Suprapubic skin (tissue), 4 donors: Measurements from ENCODE around the gene P2RX7. TPM values are rescaled to one million over a fixed set of nuclear protein-coding genes. Genes with fewer than 3 reads are reported as not detected.
"Not testable (repeated sequence)": the region's sequence is repeated elsewhere in the genome, so short reads cannot be mapped to it uniquely, and the experiment has no call there.

Experiments used
- DNase-seq, 2 donors: peaks; one replicate each; pipeline ENCODE4 v3.0.0-alpha.2; 2019; ENCODE audit warnings: low spot score in 2 of 2
- H3K27ac ChIP-seq: fragments of 200-600 bp; sonication (generic); one replicate; pipeline ENCODE4 v1.5.1; 2019
- H3K27me3 ChIP-seq: fragments of 200-600 bp; sonication (generic); one replicate; pipeline ENCODE4 v1.5.1; 2019
- H3K36me3 ChIP-seq: fragments of 200-600 bp; sonication (generic); one replicate; pipeline ENCODE4 v1.5.1; 2019
- H3K4me1 ChIP-seq: fragments of 200-600 bp; sonication (generic); one replicate; pipeline ENCODE4 v1.5.1; 2019
- H3K4me3 ChIP-seq: fragments of 200-600 bp; sonication (generic); one replicate; pipeline ENCODE4 v1.5.1; 2019; ENCODE audit warnings: mild to moderate bottlenecking
- H3K9me3 ChIP-seq: fragments of 200-600 bp; sonication (generic); one replicate; pipeline ENCODE4 v1.5.1; 2019
- CTCF ChIP-seq, 2 donors: fragments of 200-600 bp in 1 of 2; fragments of 450-650 bp in 1 of 2; sonication (generic) in 1 of 2; IDR thresholded peaks; one replicate each; pipeline ENCODE4 v1.5.1; 2016 to 2019; ENCODE audit warnings: antibody characterized with exemption in 2 of 2, mild to moderate bottlenecking in 1 of 2, moderate library complexity in 1 of 2
- EP300 ChIP-seq: sonication (generic); formaldehyde crosslinking; IDR thresholded peaks from one replicate; pipeline ENCODE4 v1.6.1; 2017; ENCODE audit warnings: antibody characterized with exemption
- POLR2A ChIP-seq, 2 donors: fragments of 450-650 bp; IDR thresholded peaks; one replicate each; pipeline ENCODE4 v1.6.1; 2017; ENCODE audit warnings: antibody characterized with exemption in 2 of 2, mild to moderate bottlenecking in 2 of 2, moderate library complexity in 2 of 2
- POLR2AphosphoS5 ChIP-seq, 3 donors: sonication (generic); formaldehyde crosslinking; IDR thresholded peaks; one replicate each; pipeline ENCODE4 v1.6.1; 2017; ENCODE audit warnings: antibody characterized with exemption in 3 of 3
- WGBS: methylation state at CpG from one replicate; pipeline ENCODE4 v1.1.5; 2018; 5-methylcytosine and 5-hydroxymethylcytosine counted together
- total RNA-seq, 4 donors: library from RNA; depleted of rRNA; stranded (reverse); fragments of >200 nt; gene quantifications; one replicate each; pipeline ENCODE4 v1.1.0, GENCODE V29; 2016

Gene P2RX7
- total RNA-seq, 4 donors from 2014 or later = 14.0 to 65.7 (median 19.2) TPM

DNA sequence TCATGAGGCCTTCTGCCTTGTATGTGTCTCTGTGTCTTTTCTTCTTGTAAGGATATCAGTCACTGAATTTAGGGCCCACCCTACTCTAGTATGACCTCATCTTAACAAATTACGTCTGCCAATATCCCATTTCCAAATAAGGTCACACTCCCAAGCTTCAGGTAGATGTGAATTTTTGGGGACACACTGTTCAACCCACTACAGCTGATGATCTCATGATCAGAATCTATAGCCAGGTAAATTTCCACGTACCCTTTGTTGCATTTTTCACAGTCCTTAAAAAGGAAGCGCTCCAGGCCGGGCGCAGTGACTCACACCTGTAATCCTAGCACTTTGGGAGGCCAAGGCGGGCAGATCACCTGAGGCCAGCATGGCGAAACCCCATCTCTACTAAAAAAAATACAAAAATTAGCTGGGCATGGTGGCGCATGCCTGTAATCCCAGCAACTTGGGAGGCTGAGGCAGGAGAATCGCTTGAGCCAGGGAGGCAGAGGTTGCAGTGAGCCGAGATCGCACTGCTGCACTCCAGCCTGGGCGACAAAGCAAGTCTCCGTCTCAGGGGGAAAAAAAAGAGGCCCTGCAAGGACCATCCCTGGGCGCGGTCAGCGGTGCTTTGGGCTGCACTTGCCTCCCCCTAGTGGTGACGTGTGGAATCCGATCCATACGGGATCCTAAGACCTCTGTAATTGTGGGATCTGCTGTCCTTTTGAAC, 97.3 kb downstream of the P2RX7 start:
- not testable (repeated sequence) for H3K27me3 ChIP-seq, H3K4me3 ChIP-seq, H3K27ac ChIP-seq, H3K4me1 ChIP-seq, H3K9me3 ChIP-seq
- peaks cover 20% of the 10 kb centered on the region for H3K36me3 ChIP-seq
- TF ChIP-seq CTCF (IDR thresholded peaks at IDR 0.05) = peak; percentile 50 to 75
- 48% methylated on average over 18 of the region's 19 CpGs for WGBS
- peak in 1 of 2 donors; percentile 85 for DNase-seq

DNA sequence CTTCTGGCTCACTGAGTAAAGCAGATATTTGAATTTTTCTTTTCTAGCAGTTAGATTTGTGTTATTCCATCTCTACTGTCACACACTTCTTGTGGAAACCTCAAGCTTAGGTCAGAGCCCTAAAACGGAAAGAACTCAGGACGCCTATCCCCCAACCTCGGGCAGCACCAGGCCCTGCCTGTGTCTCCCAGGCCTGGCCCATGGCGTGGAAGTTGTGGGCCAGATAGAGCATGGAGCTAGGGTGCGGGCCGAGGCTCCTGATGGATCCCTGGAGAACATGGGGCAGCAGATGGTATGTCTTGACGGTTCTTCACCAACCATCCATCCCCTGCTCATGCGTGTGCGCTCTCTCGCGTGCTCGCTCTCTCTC, 97.8 kb downstream of the P2RX7 start:
- peaks cover 21% of the 10 kb centered on the region for H3K36me3 ChIP-seq
- TF ChIP-seq CTCF (IDR thresholded peaks at IDR 0.05) = no peak
- no peak for TF ChIP-seq POLR2A (IDR thresholded peaks at IDR 0.05)
- TF ChIP-seq POLR2AphosphoS5 (IDR thresholded peaks at IDR 0.05) = no peak
- TF ChIP-seq EP300 = no peak
- no peaks in the 10 kb centered on the region for H3K9me3 ChIP-seq
- no peak overlapping the region for H3K27ac ChIP-seq
- DNase-seq = no peak
- no peaks in the 10 kb centered on the region for H3K27me3 ChIP-seq
- WGBS = 83% methylated on average over 12 of the region's 12 CpGs
- peaks cover 9% of the 10 kb centered on the region for H3K4me1 ChIP-seq
- H3K4me3 ChIP-seq = no peak overlapping the region

- no peak overlapping the region for H3K27ac ChIP-seq
- H3K36me3 ChIP-seq = peaks cover 35% of the 10 kb centered on the region
- H3K4me1 ChIP-seq = peaks cover 6% of the 10 kb centered on the region
- 82% methylated on average over 15 of the region's 16 CpGs for WGBS
- DNase-seq = no peak
- no peaks in the 10 kb centered on the region for H3K9me3 ChIP-seq
- TF ChIP-seq EP300 (no peak), POLR2A (IDR thresholded peaks at IDR 0.05) (no peak), CTCF (IDR thresholded peaks at IDR 0.05) (no peak), POLR2AphosphoS5 (IDR thresholded peaks at IDR 0.05) (no peak)
- no peaks in the 10 kb centered on the region for H3K27me3 ChIP-seq
- H3K4me3 ChIP-seq = no peak overlapping the region
Measured at GRCh38 chr12:121232163-121232562, 99.5 kb downstream of the P2RX7 start.

DNA sequence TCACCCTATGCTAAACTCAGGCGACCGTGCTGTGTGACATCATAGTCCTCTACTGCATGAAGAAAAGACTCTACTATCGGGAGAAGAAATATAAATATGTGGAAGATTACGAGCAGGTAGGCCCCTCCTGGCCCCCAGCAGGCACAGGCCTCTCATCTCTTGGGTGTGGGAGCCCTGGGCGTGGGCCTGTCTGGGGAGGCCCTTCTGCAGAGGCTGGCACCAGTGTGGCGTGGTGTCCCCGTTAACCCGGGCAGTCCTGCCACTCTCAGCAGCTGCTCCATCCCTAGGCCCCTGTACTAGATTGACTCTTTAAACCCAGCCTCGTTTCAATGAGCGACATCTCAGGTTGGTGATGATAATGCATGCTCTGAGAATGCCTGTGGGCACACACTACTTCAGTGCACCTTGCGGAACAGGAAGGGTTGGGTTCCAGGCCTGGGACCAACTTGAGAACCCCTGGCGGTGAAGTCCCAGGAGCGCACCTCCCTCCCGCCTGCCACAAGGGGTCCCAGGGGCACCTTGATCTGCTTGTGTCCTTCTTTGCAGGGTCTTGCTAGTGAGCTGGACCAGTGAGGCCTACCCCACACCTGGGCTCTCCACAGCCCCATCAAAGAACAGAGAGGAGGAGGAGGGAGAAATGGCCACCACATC, 100.4 kb downstream of the P2RX7 start:
- 77% methylated on average over 11 of the region's 14 CpGs for WGBS
- TF ChIP-seq CTCF (IDR thresholded peaks at IDR 0.05) = no peak
- no peak overlapping the region for H3K4me3 ChIP-seq
- H3K27ac ChIP-seq = no peak overlapping the region
- H3K4me1 ChIP-seq = no peaks in the 10 kb centered on the region
- no peak for DNase-seq
- no peaks in the 10 kb centered on the region for H3K9me3 ChIP-seq
- H3K36me3 ChIP-seq = peaks cover 45% of the 10 kb centered on the region
- no peaks in the 10 kb centered on the region for H3K27me3 ChIP-seq

DNA sequence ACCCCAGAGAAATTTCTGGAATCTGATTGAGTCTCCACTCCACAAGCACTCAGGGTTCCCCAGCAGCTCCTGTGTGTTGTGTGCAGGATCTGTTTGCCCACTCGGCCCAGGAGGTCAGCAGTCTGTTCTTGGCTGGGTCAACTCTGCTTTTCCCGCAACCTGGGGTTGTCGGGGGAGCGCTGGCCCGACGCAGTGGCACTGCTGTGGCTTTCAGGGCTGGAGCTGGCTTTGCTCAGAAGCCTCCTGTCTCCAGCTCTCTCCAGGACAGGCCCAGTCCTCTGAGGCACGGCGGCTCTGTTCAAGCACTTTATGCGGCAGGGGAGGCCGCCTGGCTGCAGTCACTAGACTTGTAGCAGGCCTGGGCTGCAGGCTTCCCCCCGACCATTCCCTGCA, 100.9 kb downstream of the P2RX7 start:
- H3K4me1 ChIP-seq = peaks cover 2% of the 10 kb centered on the region
- no peak overlapping the region for H3K27ac ChIP-seq
- WGBS = 87% methylated on average over 8 of the region's 11 CpGs
- no peak for DNase-seq
- H3K27me3 ChIP-seq = no peaks in the 10 kb centered on the region
- H3K9me3 ChIP-seq = no peaks in the 10 kb centered on the region
- TF ChIP-seq POLR2AphosphoS5 (IDR thresholded peaks at IDR 0.05) = no peak
- no peak for TF ChIP-seq CTCF (IDR thresholded peaks at IDR 0.05)
- no peak for TF ChIP-seq EP300
- no peak for TF ChIP-seq POLR2A (IDR thresholded peaks at IDR 0.05)
- no peak overlapping the region for H3K4me3 ChIP-seq
- H3K36me3 ChIP-seq = peaks cover 45% of the 10 kb centered on the region
